Activated CD8-positive, alpha-beta memory T cell treated with anti-CD3 and anti-CD28 coated beads, Interleukin-2, amount 50 U/mL, for 24 hours (primary cell): ENCODE results near the gene GOLPH3.

Experiments used
- DNase-seq: peaks from one replicate; pipeline ENCODE4 v3.0.0-alpha.2; 2020; ENCODE audit errors: extremely low read depth

Gene GOLPH3

DNA sequence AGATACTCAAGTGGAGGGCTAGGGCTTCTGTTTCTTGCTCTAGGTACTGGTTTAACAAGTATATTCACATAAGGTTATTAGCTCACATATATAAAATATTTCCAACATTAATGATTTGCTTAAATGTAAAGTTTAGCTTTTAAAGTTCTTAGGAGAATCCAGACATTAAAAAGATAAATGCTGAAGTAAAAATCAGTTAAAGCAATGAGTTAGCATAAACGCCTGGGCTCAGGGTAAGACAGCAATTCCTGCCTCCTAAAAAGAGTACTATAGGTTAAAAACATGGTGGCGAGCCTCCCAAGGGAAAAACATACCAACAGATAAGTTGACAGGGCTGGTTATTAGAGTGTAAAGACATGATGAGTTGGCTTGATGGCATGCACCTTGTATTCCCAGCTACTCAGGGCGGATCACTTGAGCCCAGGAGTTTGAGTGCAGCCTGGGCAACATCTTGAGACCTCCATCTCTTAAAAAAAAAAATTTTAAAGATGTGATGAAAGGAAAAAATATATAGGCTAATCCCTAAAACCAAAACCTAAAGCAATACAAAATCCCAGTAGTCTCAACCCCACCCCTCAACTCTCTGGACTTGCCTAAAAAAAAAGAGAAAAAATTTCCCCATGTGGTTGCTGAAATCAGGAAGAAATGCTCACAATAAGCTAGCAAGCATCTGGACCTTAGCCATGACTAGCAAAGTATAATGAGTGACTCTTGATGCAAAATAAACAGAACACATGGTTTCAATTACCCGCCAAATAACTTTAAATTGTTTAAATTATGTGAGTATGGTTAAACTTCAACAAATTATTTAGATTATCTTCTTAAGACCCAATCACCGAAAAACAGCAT is 3.6 kb downstream of the GOLPH3 start:
- DNase-seq, result no peak

DNA sequence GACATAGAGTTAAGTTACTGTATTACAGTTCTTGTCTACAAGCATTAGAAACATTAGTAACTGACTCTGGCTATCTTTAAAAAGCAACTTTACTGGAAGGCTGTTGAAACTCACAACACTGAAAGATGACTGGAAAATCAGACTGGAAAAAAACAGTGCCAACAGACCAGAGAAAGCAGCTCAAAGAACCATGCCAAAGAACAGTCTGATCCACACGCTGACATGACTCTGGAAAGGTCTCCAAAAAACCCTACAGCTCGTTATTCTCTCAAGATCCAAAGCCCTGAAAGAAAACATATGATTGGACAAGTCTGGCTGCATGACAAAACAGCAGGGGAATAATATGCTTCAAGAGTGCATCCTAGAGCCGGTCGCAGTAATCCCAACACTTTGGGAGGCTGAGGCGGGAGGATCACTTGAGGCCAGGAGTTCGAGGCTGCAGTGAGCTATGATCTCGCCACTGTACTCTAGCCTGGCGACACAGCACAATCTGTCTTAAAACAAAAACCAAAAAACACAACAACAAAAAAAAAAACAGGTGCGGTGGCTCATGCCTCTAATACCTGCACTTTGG is 5.6 kb downstream of the GOLPH3 start:
- no peak for DNase-seq

DNA sequence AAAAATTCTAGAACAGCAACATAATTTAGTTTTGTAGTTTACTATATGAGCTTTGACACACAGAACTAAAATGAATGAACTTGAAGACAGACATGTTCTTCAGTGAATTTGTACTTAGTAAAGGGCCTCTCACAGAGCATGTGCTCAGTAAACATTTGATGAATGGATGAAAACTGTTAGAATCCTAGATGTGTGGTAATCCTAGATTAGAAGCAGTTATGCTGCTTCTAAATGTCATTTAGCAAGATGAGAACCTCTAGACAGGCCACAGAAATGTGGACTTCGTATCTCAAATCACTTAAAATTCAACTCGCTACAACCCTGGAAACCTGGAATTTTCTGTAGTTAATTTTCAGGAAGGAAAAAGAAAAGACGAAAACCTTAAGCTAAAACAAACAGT is 8.5 kb downstream of the GOLPH3 start:
- no peak for DNase-seq

DNA sequence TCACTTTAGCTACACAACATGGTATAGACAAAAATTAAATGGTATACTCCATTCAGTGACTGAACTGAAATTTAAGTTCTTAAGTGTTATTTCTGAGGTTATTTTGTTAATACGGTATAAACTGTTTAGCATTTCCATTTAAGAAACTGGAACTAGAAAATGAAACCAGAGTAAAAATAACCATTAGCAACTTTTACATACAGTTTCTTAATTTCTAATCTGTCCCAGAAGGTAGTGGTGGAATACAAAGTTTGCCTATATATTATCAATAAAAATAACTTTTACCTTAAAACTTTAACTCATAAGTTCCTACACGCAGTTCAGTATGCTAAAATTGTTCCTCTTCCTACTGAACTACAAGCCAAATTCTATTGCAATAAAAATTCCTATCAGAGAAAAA is 10.3 kb downstream of the GOLPH3 start:
- no peak for DNase-seq

DNA sequence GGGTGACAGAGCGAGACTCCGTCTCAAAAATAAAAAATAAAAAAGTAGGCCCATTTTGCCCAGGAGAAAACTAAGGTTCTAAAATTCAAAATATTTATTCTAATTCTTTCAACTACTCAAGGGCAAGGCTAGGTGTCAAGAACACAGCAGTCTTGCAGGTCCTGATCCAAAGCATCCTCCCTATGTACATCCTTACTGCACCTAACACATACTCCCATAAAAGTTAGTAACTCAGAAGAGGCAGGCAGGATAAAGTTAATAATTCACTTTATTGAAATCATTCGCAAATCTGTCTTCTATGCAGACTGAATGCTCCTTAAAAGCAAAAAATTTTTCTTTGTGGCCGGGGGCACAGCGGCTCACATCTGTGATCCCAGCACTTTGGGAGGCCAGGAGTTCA is 11.1 kb downstream of the GOLPH3 start:
- no peak for DNase-seq

DNA sequence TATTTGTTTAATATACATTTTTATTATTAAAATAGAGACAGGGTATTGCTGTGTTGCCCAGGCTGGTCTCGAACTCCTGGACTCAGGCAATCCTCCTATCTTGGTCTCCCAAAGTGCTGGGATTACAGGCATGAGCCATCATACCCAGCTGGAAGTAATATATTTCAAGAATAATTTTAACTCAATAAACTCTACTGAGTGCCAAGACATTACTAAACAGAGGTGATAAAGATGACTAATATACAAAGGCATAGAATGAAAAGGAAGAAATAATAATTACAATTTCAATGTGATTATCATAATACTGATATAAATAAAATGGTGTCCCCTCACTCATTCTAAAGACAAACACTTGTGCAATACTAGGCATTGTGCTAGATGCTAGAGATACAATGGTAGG is 13.9 kb downstream of the GOLPH3 start:
- no peak for DNase-seq

DNA sequence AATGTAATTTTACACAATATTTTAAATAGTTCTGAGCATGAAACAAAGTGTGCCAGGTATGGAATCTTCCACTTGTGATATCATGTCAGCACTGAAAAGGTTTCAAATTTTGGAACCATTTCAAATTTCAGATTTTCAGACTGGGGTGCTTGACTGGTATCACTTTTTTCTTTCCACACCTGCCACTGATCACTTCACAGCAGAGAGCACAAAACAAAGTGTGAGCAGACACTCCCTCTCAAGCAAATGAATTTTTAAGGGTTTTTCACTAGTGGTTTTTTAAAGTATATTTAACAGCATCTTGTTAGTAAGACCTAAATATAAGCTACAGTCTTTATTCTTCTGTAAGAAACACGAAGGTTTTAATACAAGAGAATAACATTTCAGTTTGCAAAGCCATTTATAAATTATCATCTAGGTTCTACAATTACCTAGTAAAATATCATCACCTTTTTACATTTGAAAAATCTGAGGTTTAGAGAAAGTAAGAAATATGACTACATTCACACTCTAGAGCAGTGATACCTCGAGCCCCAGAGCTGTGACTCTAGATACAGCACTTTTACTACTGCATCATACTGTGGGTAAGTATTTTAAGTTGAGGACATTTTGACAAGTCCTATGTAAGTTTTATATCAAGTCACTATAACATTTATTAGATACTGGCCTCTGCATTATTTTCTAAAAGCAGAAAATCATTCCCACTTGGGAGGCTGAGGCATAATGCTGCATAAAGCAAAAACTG is 14.6 kb downstream of the GOLPH3 start:
- no peak for DNase-seq

DNA sequence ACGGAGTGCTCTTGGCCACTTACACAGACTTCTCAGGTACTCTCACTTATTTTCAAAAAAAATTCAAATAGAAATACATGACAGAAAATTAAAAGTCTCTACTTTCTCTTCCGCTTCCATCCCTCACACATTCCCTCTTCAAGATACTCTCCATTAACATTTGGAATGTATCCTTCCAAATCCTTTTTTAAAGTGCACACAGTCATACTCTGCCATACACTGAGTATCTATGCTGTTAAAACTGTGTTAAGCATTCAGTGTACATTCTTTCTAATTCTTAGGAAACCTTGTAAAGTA is 15.5 kb downstream of the GOLPH3 start:
- no peak for DNase-seq

DNA sequence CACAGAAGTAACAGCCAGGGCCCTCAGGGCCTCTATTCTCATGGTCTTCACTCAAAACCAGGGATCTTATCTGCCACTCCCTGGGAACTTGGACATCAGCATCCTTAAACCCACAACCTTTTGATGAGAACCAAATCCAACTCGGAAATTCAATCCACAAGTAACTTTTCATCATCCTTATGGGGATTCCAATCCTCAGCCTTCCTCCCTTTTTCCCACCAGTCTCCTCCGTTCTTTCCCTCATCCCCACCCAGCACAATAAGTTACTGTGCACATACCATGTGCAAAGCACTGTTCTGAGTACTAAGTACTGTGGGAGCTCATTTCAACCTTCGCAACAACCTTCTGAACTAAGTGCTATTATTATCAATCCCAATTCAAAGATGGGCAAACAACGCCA is 17.0 kb downstream of the GOLPH3 start:
- DNase-seq, result no peak

DNA sequence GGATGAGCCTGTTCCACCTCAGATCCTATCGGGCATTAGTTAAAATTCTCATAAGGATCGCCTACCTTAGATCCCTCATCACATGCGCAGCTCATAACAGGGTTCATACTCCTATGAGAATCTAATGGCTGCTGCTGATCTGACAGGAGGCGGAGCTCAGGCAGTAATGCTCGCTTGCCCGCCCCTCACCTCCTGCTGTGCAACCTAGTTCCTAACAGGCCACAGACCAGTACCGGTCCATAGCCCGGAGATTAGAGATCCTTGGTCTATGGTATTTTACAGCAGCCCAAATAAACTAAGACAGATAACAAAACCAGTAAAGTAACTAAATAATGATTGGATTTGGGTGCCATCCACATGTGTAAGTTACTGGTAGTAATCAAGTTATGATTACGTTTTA is 17.5 kb downstream of the GOLPH3 start:
- no peak for DNase-seq

DNA sequence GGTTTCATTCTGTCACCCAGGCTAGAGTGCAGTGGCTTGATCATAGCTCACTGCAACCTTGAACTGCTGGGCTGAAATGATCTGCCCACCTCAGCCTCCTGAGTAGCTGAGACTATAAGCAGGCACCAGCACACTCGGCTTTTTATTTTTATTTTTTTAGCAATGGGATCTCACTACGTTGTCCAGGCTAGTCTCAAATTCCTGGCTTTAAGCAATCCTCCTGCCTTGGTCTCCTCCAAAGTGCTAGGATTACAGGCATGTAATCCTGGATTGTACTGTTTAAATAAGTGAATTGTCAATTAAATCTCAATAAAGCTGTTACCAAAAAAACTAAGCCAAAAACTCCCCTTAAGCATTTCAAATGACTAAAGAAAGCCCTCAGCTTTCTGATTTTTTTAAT is 18.9 kb downstream of the GOLPH3 start:
- no peak for DNase-seq

DNA sequence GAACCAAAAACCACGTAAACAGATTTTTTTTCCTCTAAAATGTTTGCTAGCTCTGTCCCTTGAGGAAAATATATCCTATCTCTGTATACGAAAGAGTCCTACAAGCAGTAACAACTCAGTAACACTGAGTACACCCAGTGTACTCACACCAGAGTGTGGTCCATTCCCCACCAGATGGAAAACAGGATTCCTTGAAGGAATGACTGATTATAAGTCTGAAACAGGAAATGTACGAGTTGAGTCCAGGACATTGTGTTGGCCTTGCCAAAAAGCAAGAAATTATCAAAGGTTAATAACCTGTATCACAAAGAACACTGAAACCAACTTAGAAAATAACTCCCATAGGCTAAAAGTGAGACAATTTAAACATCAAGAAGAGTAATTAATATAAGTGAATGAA is 20.4 kb downstream of the GOLPH3 start:
- DNase-seq, result no peak

DNA sequence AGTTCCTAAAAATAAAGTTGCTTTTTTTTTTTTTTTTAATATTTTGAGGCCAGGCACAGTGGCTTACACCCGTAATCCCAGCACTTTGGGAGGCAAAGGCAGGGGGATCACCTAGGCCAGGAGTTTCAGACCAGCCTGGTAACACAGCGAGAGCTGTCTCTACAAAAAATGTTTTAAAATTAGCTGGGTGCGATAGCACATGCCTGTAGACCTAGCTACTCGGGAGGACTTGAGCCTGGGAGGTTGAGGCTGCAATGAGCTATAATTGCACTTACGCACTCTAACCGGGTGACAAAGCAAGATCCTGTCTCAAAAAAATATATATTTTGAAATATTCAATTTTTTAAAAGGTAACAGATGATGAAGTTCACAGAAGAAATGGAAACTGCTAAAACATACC is 22.9 kb downstream of the GOLPH3 start:
- DNase-seq, result no peak

DNA sequence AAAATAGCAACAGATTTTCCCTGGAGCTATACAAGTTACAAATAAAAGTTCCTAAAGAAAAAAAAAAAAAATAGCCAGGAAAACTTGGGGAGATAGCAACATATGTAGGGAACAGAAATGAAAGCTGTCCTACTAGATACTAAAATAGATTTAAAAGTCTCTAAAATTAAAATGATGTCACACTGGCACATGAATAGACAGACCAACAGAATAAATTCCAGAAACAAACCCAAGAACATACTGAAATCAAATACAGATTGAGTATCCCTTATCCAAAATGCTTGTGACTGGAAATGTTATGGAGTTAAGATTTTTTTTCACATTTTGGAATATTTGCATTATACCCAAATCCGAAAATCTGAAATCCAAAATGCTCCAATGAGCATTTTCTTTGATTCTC is 23.8 kb downstream of the GOLPH3 start:
- DNase-seq, result no peak

DNA sequence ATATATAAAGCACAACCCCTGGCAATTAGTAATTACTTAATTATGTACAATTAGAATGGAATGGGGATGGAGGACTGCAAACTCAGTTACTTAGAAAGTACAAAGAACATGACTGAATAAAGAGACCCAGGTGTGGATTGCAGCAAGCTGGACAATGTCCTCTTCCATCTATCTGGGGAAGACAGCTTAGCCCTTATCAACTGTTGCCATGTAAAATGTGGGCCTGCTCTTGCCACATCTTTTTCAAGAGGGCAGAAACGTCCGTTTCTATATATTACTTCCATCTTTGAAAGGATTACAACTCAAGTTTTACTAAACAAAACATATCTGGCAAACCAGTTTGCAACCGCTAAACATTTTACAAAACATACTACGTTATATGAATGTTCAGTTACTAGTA is 26.2 kb downstream of the GOLPH3 start:
- no peak for DNase-seq

DNA sequence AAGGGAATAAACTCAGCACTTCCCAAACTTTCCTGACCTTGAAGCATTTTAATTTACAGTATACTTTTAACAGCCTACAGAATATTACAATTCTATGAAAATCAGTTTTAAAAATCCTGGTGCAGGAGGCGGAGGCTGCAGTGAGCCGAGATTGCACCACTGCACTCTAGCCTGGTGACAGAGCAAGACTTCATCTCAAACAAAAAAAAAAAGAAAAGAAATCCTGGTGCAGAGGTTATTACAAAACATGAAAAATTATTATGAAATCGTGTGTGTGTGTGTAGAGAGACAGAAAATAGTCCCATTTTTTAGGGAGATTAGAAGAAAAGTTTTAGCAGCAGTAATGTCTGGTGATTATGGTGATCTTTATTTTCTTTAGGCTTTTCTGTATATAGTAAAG is 26.9 kb downstream of the GOLPH3 start:
- no peak for DNase-seq

DNA sequence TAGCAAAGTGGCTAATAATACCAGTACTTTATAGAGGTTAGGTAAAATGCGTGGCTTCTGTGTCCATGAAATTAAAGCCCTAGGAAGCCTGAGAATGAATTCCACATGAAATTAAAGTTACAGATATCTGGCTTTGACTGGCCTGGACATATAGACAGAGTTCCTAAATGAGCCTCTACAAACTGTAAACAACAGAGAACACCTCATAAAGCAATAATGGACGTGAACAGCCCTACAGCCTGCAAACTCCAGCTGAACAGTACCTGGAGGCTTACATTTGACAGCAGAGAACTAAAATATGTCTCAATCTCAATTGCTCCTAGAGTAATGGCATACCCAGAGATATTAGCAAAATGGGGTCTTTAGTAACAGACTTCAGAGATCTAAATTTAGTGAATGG is 28.7 kb downstream of the GOLPH3 start:
- DNase-seq, result no peak

DNA sequence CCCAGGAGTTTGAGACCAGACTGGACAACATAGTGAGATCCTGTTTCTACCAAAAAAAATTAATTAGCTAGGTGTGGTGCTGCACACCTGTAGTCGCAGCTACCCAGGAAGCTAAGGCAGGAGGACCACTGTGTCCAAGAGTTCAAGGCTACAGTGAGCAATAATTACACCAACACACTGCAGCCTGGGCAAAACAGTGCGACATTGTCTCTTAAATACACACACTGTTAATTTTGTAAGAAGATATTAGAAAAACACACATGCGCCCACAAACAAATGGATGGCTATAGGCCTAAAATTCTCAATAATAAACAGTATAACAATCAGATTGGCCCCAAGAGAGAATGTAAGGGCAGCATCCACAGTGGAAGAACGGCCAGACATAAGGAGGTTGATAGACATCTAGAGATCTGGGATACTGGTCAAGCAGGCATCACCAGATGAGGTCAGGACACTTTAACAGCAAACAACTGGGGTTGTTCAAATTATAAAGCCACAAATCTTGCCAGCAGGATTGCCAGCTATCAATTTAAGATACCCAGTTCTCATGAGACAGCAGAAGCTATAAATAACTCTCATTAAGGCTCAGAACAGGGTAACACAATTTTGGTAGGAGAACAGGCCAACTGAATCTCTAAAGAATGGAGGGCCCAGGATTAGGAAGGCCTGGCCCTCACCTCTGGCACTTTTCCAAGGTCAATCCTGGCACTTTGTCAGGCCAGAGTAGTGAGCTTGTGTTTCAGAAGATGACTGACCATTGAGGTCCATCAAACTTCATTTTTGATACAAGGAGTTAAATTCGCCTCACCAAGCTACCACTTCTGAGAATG is 29.5 kb downstream of the GOLPH3 start:
- DNase-seq, result no peak

DNA sequence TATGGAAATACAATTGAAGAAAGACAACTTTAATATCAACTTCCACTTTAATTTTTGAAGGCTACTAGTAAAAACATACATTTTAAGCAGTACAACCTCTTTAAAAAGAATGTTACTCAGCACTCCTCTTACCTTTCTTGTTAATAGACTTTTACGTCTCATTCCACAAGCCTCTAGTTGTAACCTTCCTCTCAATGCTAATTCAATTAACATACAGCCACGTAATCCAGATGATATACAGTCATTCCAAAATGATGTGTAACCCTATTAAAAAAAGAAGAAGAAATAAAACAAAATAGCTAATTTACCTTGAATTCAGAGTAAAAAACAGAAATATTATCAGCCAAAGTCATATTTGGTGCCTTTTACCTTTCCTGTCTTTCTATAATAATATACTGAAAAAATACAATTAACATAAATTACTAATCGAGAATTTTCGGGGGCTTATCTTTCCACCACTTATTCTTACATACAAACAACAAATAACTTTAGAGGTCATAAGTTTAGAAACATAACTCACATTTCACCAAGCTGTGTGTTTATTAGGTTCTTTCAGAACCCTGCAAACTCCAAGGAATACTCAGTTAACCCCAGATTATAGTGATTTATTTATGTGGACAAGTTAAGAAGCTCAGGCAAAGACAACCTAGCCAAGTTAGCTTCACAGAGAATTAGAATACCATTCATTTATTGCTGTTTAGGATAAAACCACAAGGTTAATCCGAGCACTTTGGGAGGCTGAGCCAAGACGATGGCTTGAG is 30.3 kb downstream of the GOLPH3 start:
- no peak for DNase-seq

DNA sequence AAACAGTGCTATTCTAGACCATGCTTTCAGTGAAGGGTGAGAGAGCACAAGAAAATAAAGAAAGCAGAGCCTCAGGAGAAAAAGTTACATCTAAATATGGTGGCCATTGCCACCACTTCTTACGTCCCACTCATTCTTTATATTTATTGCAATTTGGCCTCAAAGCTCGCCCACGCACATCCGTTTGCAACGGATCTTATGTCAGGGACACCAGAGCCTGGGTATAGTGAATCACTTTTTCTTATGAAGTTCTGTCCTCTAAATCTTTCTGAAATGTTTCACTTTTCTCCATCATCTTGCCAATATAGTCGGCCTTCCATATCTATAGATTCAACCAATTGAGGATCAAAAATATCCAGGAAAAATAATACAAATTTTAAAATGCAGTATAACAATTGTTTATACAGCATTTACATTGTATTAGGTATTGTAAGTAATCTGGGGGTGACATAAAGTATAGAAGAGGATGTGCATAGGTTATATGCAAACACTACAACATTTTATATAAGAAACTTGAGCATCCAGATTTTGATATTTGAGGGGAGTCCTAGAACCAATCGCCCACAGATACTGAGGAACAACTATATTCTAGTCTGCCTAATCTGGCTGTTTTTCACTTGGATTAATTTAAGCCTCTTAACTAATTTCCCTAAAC is 35.2 kb downstream of the GOLPH3 start:
- peak; percentile 28 for DNase-seq

DNA sequence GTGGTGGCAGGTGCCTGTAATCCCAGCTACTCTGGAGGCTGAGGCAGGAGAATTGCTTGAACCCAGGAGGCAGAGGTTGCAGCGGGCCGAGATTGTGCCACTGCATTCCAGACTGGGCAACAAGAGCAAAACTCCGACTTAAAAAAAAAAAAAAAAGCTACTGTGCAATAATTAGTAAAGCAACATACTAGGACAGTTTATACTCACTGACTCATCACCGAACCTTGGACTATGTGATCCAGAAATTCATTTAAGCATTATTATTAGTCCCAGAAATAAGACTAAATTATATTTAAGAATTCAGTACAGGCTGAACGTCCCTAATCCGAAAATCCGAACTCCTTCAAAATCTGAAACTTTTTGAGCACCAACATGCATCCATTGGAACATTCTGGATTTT is 37.8 kb downstream of the GOLPH3 start:
- DNase-seq, result no peak
